ENCODE data around the gene ARHGAP6. TPM values are rescaled to one million over a fixed set of nuclear protein-coding genes. Genes with fewer than 3 reads are reported as not detected.

Gene ARHGAP6
- total RNA-seq, 3 donors from 2014 or later: 10.1 to 32.6 (median 14.7) TPM

- no peaks in the 10 kb centered on the region for H3K36me3 ChIP-seq
- no peaks in the 10 kb centered on the region for H3K9me3 ChIP-seq
- H3K27me3 ChIP-seq: peaks cover 0 to 23% of the 10 kb centered on the region in 2 donors
- DNase-seq (ENCODE audit: low spot score in 2 of 2): no peak
- H3K4me1 ChIP-seq: no peaks in the 10 kb centered on the region
- intact Hi-C loops (cut with DNase I; ENCODE audit: low total_unique reads): no loop called here
- no peak for TF ChIP-seq POLR2AphosphoS5 (IDR thresholded peaks at IDR 0.05)
- no peak for TF ChIP-seq CTCF (IDR thresholded peaks at IDR 0.05)
- TF ChIP-seq POLR2A (IDR thresholded peaks at IDR 0.05): no peak
- H3K27ac ChIP-seq: no peak overlapping the region
- H3K4me3 ChIP-seq: no peak overlapping the region
These were observed 282.8 kb downstream of the ARHGAP6 start for GRCh38 chrX:11382930-11383329.

- TF ChIP-seq POLR2AphosphoS5 (IDR thresholded peaks at IDR 0.05) (no peak), CTCF (IDR thresholded peaks at IDR 0.05) (peak; percentile 36 to 52 (median 43))
- H3K9me3 ChIP-seq: no peaks in the 10 kb centered on the region
- peaks cover 0 to 26% of the 10 kb centered on the region in 2 donors for H3K27me3 ChIP-seq
- H3K36me3 ChIP-seq: no peaks in the 10 kb centered on the region
- intact Hi-C loops (cut with DNase I; ENCODE audit: low total_unique reads): no loop called here
- no peak overlapping the region for H3K4me3 ChIP-seq
- DNase-seq (ENCODE audit: low spot score in 2 of 2): no peak
- H3K4me1 ChIP-seq: no peaks in the 10 kb centered on the region
- H3K27ac ChIP-seq: no peak overlapping the region
These were observed 284.3 kb downstream of the ARHGAP6 start for GRCh38 chrX:11381464-11381863.

GRCh38 chrX:11380187-11380844, 285.4 kb downstream of the ARHGAP6 start:
- Histone ChIP-seq H3K27ac (peak overlapping the region in 1 of 2 donors; percentile 21), H3K9me3 (no peaks in the 10 kb centered on the region), H3K36me3 (no peaks in the 10 kb centered on the region), H3K4me3 (no peak overlapping the region), H3K27me3 (peaks cover 0 to 29% of the 10 kb centered on the region in 2 donors), H3K4me1 (no peaks in the 10 kb centered on the region)
- no peak for TF ChIP-seq POLR2A (IDR thresholded peaks at IDR 0.05)
- intact Hi-C loops (cut with DNase I; ENCODE audit: low total_unique reads): no loop called here
- DNase-seq (ENCODE audit: low spot score in 2 of 2): no peak

- TF ChIP-seq CTCF (IDR thresholded peaks at IDR 0.05) (no peak), POLR2AphosphoS5 (IDR thresholded peaks at IDR 0.05) (no peak), POLR2A (IDR thresholded peaks at IDR 0.05) (no peak)
- no peaks in the 10 kb centered on the region for H3K9me3 ChIP-seq
- no peaks in the 10 kb centered on the region for H3K4me1 ChIP-seq
- peaks cover 0 to 29% of the 10 kb centered on the region in 2 donors for H3K27me3 ChIP-seq
- no peak overlapping the region for H3K4me3 ChIP-seq
- no peak for DNase-seq (ENCODE audit: low spot score in 2 of 2)
- no peak overlapping the region for H3K27ac ChIP-seq
- no peaks in the 10 kb centered on the region for H3K36me3 ChIP-seq
- intact Hi-C loops (cut with DNase I; ENCODE audit: low total_unique reads): no loop called here
These were observed 289.6 kb downstream of the ARHGAP6 start for GRCh38 chrX:11376163-11376562.

- no peak for TF ChIP-seq CTCF (IDR thresholded peaks at IDR 0.05)
- no peak for TF ChIP-seq POLR2AphosphoS5 (IDR thresholded peaks at IDR 0.05)
- no peak for TF ChIP-seq POLR2A (IDR thresholded peaks at IDR 0.05)
- Histone ChIP-seq H3K36me3 (no peaks in the 10 kb centered on the region), H3K4me3 (no peak overlapping the region), H3K27me3 (peaks cover 0 to 29% of the 10 kb centered on the region in 2 donors), H3K9me3 (no peaks in the 10 kb centered on the region), H3K27ac (no peak overlapping the region), H3K4me1 (no peaks in the 10 kb centered on the region)
- intact Hi-C loops (cut with DNase I; ENCODE audit: low total_unique reads): no loop called here
- no peak for DNase-seq (ENCODE audit: low spot score in 2 of 2)
These were observed 290.1 kb downstream of the ARHGAP6 start for GRCh38 chrX:11375614-11376119.
